GM23338 (cell line): Measurements from ENCODE around the gene BCL10. TPM values are rescaled to one million over a fixed set of nuclear protein-coding genes. Genes with fewer than 3 reads are reported as not detected.
A peak's percentile ranks its signal among the peaks of the same experiment; 100 is the strongest.

Source experiments
- ATAC-seq: fragments of 200-7000 bp; cut with Tn5 transposase; 3 replicates; pipeline ENCODE4 v1.9.1; 2020
- DNase-seq: peaks from one replicate; pipeline ENCODE4 v3.0.0-alpha.2; 2015; ENCODE audit warnings: low spot score
- H2AFZ ChIP-seq: fragments of 200-600 bp; sonication (generic); 2 replicates; pipeline ENCODE4 v1.8.0; 2016; ENCODE audit warnings: antibody characterized with exemption, mild to moderate bottlenecking, moderate library complexity
- H3F3A ChIP-seq: fragments of 200-600 bp; sonication (generic); replicated peaks from 2 replicates; pipeline ENCODE4 v1.8.0; 2017; ENCODE audit warnings: antibody characterized with exemption, mixed run types, low read depth
- H3K27ac ChIP-seq: fragments of 200-600 bp; sonication (generic); 2 replicates; pipeline ENCODE4 v1.6.1; 2016; ENCODE audit warnings: low read depth
- H3K27me3 ChIP-seq: fragments of 200-600 bp; sonication (generic); 2 replicates; pipeline ENCODE4 v1.8.0; 2016; ENCODE audit warnings: mild to moderate bottlenecking, mixed run types, moderate library complexity; ENCODE audit not compliant: insufficient read depth
- H3K36me3 ChIP-seq: fragments of 200-600 bp; sonication (generic); 2 replicates; pipeline ENCODE4 v1.8.0; 2016; ENCODE audit warnings: mild to moderate bottlenecking; ENCODE audit not compliant: insufficient read depth
- H3K4me1 ChIP-seq: fragments of 200-600 bp; sonication (generic); 2 replicates; pipeline ENCODE4 v1.8.0; 2016; ENCODE audit warnings: mild to moderate bottlenecking, moderate library complexity; ENCODE audit not compliant: insufficient read depth
- H3K4me2 ChIP-seq: fragments of 200-600 bp; sonication (generic); 2 replicates; pipeline ENCODE4 v1.7.1; 2017; ENCODE audit warnings: mixed run types
- H3K4me3 ChIP-seq: fragments of 200-600 bp; sonication (generic); 2 replicates; pipeline ENCODE4 v1.6.1; 2016; ENCODE audit warnings: mixed run types
- H3K79me2 ChIP-seq: fragments of 200-600 bp; sonication (generic); replicated peaks from 2 replicates; pipeline ENCODE4 v1.8.0; 2017; ENCODE audit warnings: mild to moderate bottlenecking; ENCODE audit not compliant: insufficient read depth
- H3K9me2 ChIP-seq: fragments of 200-600 bp; sonication (generic); 2 replicates; pipeline ENCODE4 v1.8.0; 2017; ENCODE audit not compliant: insufficient read depth
- H4K20me1 ChIP-seq: fragments of 200-600 bp; sonication (generic); replicated peaks from 2 replicates; pipeline ENCODE4 v1.8.0; 2017; ENCODE audit warnings: mild to moderate bottlenecking; ENCODE audit not compliant: insufficient read depth
- H3K27ac Mint-ChIP-seq: 2 replicates; pipeline ENCODE4 v1.8.0; 2020; ENCODE audit warnings: inconsistent platforms, mild to moderate bottlenecking, moderate library complexity, mixed read lengths
- H3K27me3 Mint-ChIP-seq: 3 replicates; pipeline ENCODE4 v1.8.0; 2022; ENCODE audit warnings: low read depth, mild to moderate bottlenecking, moderate library complexity, mixed read lengths, inconsistent platforms; ENCODE audit not compliant: insufficient read depth, poor library complexity
- H3K36me3 Mint-ChIP-seq: 3 replicates; pipeline ENCODE4 v1.8.0; 2021; ENCODE audit warnings: low read depth, mild to moderate bottlenecking, inconsistent platforms, moderate library complexity, mixed read lengths
- H3K4me1 Mint-ChIP-seq: 3 replicates; pipeline ENCODE4 v1.8.0; 2020; ENCODE audit warnings: mild to moderate bottlenecking, inconsistent platforms, mixed read lengths
- H3K4me3 Mint-ChIP-seq: 3 replicates; pipeline ENCODE4 v1.8.0; 2021; ENCODE audit warnings: moderate library complexity, mild to moderate bottlenecking, inconsistent platforms, mixed read lengths
- H3K9me3 Mint-ChIP-seq: 3 replicates; pipeline ENCODE4 v1.8.0; 2020; ENCODE audit warnings: moderate library complexity, mild to moderate bottlenecking, inconsistent platforms, mixed read lengths
- CREB1 ChIP-seq: fragments of 250-450 bp; sonication (Bioruptor Pico); IDR thresholded peaks from 2 replicates; pipeline ENCODE4 v1.5.0; 2020; ENCODE audit warnings: low read depth, mild to moderate bottlenecking, moderate library complexity
- CTCF ChIP-seq, 2 experiments: fragments of 200-600 bp in 1 of 2; sonication (generic) in 1 of 2; conservative IDR thresholded peaks; 2 replicates each; pipeline versions ENCODE4 v1.5.1 to v1.6.1; 2016 to 2017; ENCODE audit warnings: antibody characterized with exemption in 2 of 2, low read depth in 2 of 2, mild to moderate bottlenecking in 2 of 2, moderate library complexity in 1 of 2
- ETS1 ChIP-seq: IDR thresholded peaks from 2 replicates; pipeline ENCODE4 v1.6.1; 2016; ENCODE audit warnings: antibody characterized with exemption
- EZH2 ChIP-seq: fragments of 200-600 bp; sonication (generic); IDR thresholded peaks from one replicate; pipeline ENCODE4 v1.8.0; 2017; ENCODE audit warnings: antibody characterized with exemption, mild to moderate bottlenecking, low read depth; ENCODE audit not compliant: unreplicated experiment
- EZH2phosphoT487 ChIP-seq: fragments of 200-600 bp; sonication (generic); IDR thresholded peaks from one replicate; pipeline ENCODE4 v1.8.1; 2018; ENCODE audit warnings: antibody characterized with exemption; ENCODE audit not compliant: unreplicated experiment
- JUNB ChIP-seq: IDR thresholded peaks from one replicate; pipeline ENCODE4 v1.6.1; 2016; ENCODE audit warnings: antibody characterized with exemption; ENCODE audit not compliant: unreplicated experiment
- NANOG ChIP-seq: IDR thresholded peaks from 2 replicates; pipeline ENCODE4 v1.6.1; 2016; ENCODE audit warnings: antibody characterized with exemption, borderline replicate concordance
- POLR2AphosphoS5 ChIP-seq: IDR thresholded peaks from 2 replicates; pipeline ENCODE4 v1.6.1; 2016; ENCODE audit warnings: antibody characterized with exemption, low read depth
- REST ChIP-seq: IDR thresholded peaks from one replicate; pipeline ENCODE4 v1.6.1; 2018; ENCODE audit warnings: antibody characterized with exemption; ENCODE audit not compliant: unreplicated experiment
- STAT1 ChIP-seq: IDR thresholded peaks from one replicate; pipeline ENCODE4 v1.6.1; 2016; ENCODE audit warnings: antibody characterized with exemption; ENCODE audit not compliant: unreplicated experiment
- ZNF114 ChIP-seq: fragments of 250-450 bp; sonication (Bioruptor Pico); IDR thresholded peaks from 2 replicates; pipeline ENCODE4 v1.5.0; 2020; ENCODE audit warnings: mild to moderate bottlenecking, moderate library complexity
- ZNF331 ChIP-seq: fragments of 250-450 bp; sonication (Bioruptor Pico); IDR thresholded peaks from 2 replicates; pipeline ENCODE4 v1.5.0; 2020; ENCODE audit warnings: low read depth, mild to moderate bottlenecking, moderate library complexity
- polyA plus RNA-seq: library from polyadenylated mRNA; unstranded; fragments of >200 nt; fragmentation: Nextera tagmentation; extraction: Ambion mirVana; gene quantifications from 2 replicates; pipeline ENCODE4 v1.2.1, GENCODE V29; 2016
- total RNA-seq: library from RNA; depleted of rRNA; stranded (reverse); fragments of >200 nt; shearing (Covaris generic); gene quantifications from 2 replicates; pipeline ENCODE4 v1.2.3, GENCODE V29; 2014
- TF ChIP-seq, protein P1 (sequence below): fragments of 250-450 bp; sonication (Bioruptor Pico); IDR thresholded peaks from 2 replicates; pipeline ENCODE4 v1.5.0; 2020; ENCODE audit warnings: mild to moderate bottlenecking, moderate library complexity

The BCL10 gene
- total and polyA plus RNA-seq, 2 experiments from 2014 or later, result 23.1 to 33.7 TPM

GRCh38 chr1:85283475-85284199 lies 7.2 kb upstream of the BCL10 start:
- Histone ChIP-seq H3K9me2 (0 out of 2 replicates have a peak, but pooled peaks cover 5% of the 10 kb centered on the region), H3K27ac (no peak overlapping the region), H3K79me2 (no peaks in the 10 kb centered on the region), H2AFZ (no peak overlapping the region), H3K4me2 (no peak overlapping the region), H3K4me3 (no peak overlapping the region), H3K4me1 (peaks cover 13% of the 10 kb centered on the region; the same call in 1 of the 2 replicates), H3F3A (no peaks in the 10 kb centered on the region), H3K36me3 (no peaks in the 10 kb centered on the region), H4K20me1 (no peaks in the 10 kb centered on the region), H3K27me3 (no peaks in the 10 kb centered on the region)
- TF ChIP-seq CREB1 (CRISPR knock-in tag) (no peak), POLR2AphosphoS5 (no peak), NANOG (no peak), CTCF (conservative IDR thresholded peaks at IDR 0.05; ENCODE audit: low read depth in 2 of 2) (no peak), JUNB (no peak), ZNF114 (CRISPR knock-in tag) (no peak), EZH2 (no peak), REST (no peak), ETS1 (no peak), EZH2phosphoT487 (no peak), ZNF331 (CRISPR knock-in tag) (no peak), STAT1 (no peak)
- TF ChIP-seq, protein P1, sequence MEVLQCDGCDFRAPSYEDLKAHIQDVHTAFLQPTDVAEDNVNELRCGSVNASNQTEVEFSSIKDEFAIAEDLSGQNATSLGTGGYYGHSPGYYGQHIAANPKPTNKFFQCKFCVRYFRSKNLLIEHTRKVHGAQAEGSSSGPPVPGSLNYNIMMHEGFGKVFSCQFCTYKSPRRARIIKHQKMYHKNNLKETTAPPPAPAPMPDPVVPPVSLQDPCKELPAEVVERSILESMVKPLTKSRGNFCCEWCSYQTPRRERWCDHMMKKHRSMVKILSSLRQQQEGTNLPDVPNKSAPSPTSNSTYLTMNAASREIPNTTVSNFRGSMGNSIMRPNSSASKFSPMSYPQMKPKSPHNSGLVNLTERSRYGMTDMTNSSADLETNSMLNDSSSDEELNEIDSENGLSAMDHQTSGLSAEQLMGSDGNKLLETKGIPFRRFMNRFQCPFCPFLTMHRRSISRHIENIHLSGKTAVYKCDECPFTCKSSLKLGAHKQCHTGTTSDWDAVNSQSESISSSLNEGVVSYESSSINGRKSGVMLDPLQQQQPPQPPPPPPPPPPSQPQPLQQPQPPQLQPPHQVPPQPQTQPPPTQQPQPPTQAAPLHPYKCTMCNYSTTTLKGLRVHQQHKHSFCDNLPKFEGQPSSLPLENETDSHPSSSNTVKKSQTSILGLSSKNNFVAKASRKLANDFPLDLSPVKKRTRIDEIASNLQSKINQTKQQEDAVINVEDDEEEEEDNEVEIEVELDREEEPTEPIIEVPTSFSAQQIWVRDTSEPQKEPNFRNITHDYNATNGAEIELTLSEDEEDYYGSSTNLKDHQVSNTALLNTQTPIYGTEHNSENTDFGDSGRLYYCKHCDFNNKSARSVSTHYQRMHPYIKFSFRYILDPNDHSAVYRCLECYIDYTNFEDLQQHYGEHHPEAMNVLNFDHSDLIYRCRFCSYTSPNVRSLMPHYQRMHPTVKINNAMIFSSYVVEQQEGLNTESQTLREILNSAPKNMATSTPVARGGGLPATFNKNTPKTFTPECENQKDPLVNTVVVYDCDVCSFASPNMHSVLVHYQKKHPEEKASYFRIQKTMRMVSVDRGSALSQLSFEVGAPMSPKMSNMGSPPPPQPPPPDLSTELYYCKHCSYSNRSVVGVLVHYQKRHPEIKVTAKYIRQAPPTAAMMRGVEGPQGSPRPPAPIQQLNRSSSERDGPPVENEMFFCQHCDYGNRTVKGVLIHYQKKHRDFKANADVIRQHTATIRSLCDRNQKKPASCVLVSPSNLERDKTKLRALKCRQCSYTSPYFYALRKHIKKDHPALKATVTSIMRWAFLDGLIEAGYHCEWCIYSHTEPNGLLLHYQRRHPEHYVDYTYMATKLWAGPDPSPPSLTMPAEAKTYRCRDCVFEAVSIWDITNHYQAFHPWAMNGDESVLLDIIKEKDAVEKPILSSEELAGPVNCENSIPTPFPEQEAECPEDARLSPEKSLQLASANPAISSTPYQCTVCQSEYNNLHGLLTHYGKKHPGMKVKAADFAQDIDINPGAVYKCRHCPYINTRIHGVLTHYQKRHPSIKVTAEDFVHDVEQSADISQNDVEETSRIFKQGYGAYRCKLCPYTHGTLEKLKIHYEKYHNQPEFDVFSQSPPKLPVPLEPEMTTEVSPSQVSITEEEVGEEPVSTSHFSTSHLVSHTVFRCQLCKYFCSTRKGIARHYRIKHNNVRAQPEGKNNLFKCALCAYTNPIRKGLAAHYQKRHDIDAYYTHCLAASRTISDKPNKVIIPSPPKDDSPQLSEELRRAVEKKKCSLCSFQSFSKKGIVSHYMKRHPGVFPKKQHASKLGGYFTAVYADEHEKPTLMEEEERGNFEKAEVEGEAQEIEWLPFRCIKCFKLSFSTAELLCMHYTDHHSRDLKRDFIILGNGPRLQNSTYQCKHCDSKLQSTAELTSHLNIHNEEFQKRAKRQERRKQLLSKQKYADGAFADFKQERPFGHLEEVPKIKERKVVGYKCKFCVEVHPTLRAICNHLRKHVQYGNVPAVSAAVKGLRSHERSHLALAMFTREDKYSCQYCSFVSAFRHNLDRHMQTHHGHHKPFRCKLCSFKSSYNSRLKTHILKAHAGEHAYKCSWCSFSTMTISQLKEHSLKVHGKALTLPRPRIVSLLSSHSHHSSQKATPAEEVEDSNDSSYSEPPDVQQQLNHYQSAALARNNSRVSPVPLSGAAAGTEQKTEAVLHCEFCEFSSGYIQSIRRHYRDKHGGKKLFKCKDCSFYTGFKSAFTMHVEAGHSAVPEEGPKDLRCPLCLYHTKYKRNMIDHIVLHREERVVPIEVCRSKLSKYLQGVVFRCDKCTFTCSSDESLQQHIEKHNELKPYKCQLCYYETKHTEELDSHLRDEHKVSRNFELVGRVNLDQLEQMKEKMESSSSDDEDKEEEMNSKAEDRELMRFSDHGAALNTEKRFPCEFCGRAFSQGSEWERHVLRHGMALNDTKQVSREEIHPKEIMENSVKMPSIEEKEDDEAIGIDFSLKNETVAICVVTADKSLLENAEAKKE (CRISPR knock-in tag), result no peak
- H3K9me3 Mint-ChIP-seq, result peaks cover 11% of the 10 kb centered on the region
- no peak overlapping the region for H3K27ac Mint-ChIP-seq
- H3K27me3 Mint-ChIP-seq, result peaks cover 11% of the 10 kb centered on the region
- H3K4me3 Mint-ChIP-seq, result no peak overlapping the region
- peak; percentile 62 for ATAC-seq
- peak; percentile 37 for DNase-seq
- peaks cover 32% of the 10 kb centered on the region for H3K4me1 Mint-ChIP-seq
- no peaks in the 10 kb centered on the region; the same call in 2 of the 3 replicates for H3K36me3 Mint-ChIP-seq
